Neural crest cell (in vitro differentiated cells): ENCODE measurements around the gene CCS. TPM values are rescaled to one million over a fixed set of nuclear protein-coding genes. Genes with fewer than 3 reads are reported as not detected.
A peak's percentile ranks its signal among the peaks of the same experiment; 100 is the strongest.
"Not testable (repeated sequence)": the region's sequence is repeated elsewhere in the genome, so short reads cannot be mapped to it uniquely, and the experiment has no call there.

ENCODE experiments used
- DNase-seq: peaks from one replicate; pipeline ENCODE4 v3.0.0; 2021; ENCODE audit warnings: low read depth, mixed read lengths, low spot score
- H3K27ac Mint-ChIP-seq: one replicate; pipeline ENCODE4 v1.8.0; 2021; ENCODE audit warnings: mild to moderate bottlenecking, mixed read lengths; ENCODE audit not compliant: unreplicated experiment
- H3K27me3 Mint-ChIP-seq: 2 replicates; pipeline ENCODE4 v1.8.0; 2021; ENCODE audit warnings: low read depth, mild to moderate bottlenecking, mixed read lengths
- H3K36me3 Mint-ChIP-seq: 2 replicates; pipeline ENCODE4 v1.8.0; 2021; ENCODE audit warnings: low read depth, mild to moderate bottlenecking, mixed read lengths
- H3K4me1 Mint-ChIP-seq: 2 replicates; pipeline ENCODE4 v1.8.0; 2021; ENCODE audit warnings: mixed read lengths
- H3K4me3 Mint-ChIP-seq: one replicate; pipeline ENCODE4 v1.8.0; 2021; ENCODE audit warnings: mild to moderate bottlenecking, mixed read lengths
- H3K9me3 Mint-ChIP-seq: 2 replicates; pipeline ENCODE4 v1.8.0; 2021; ENCODE audit warnings: mixed read lengths
- CTCF ChIP-seq: fragments of 200-600 bp; sonication (generic); conservative IDR thresholded peaks from 2 replicates; pipeline ENCODE4 v1.5.0; 2021; ENCODE audit warnings: antibody characterized with exemption, mild to moderate bottlenecking
- total RNA-seq: library from RNA; stranded (reverse); gene quantifications from 2 replicates; pipeline ENCODE4 v1.2.1, GENCODE V29; 2021

The CCS gene
- total RNA-seq, 1 donor from 2014 or later, result 47.2 TPM

GRCh38 chr11:66636411-66636810, 43.4 kb downstream of the CCS start:
- Mint-ChIP-seq H3K9me3 (no peaks in the 10 kb centered on the region), H3K4me3 (peak overlapping the region; percentile 79), H3K36me3 (peaks cover 36% of the 10 kb centered on the region), H3K27ac (no peak overlapping the region), H3K27me3 (peaks cover 11% of the 10 kb centered on the region), H3K4me1 (peaks cover 44% of the 10 kb centered on the region)
- no peak for TF ChIP-seq CTCF
- no peak for DNase-seq

- H3K4me1 Mint-ChIP-seq, result peaks cover 56% of the 10 kb centered on the region
- H3K4me3 Mint-ChIP-seq, result peak overlapping the region; percentile 99
- H3K27me3 Mint-ChIP-seq, result peaks cover 11% of the 10 kb centered on the region
- DNase-seq, result no peak
- peaks cover 39% of the 10 kb centered on the region for H3K36me3 Mint-ChIP-seq
- TF ChIP-seq CTCF, result no peak
- H3K27ac Mint-ChIP-seq, result peak overlapping the region; percentile 61
- no peaks in the 10 kb centered on the region for H3K9me3 Mint-ChIP-seq
Measured at GRCh38 chr11:66637557-66638176, 44.7 kb downstream of the CCS start.

- peak within 1 kb of the TSS; percentile 99 for H3K4me3 Mint-ChIP-seq
- peak; percentile 93 for DNase-seq
- peaks cover 64% of the 10 kb centered on the region for H3K4me1 Mint-ChIP-seq
- peak within 1 kb of the TSS; percentile 100 for H3K27ac Mint-ChIP-seq
- H3K27me3 Mint-ChIP-seq, result peaks cover 11% of the 10 kb centered on the region
- peaks cover 46% of the 10 kb centered on the region for H3K36me3 Mint-ChIP-seq
- H3K9me3 Mint-ChIP-seq, result no peaks in the 10 kb centered on the region
- TF ChIP-seq CTCF, result no peak
Measured at GRCh38 chr11:66638177-66639065, 45.4 kb downstream of the CCS start, which contains the start of gene RBM4. Gene RBM4, plus strand, starts transcription at chr11:66638703. Its CDS starts 1,009 bp downstream, at chr11:66639712.

GRCh38 chr11:66639066-66639813, 46.3 kb downstream of the CCS start:
- no peak for DNase-seq
- Mint-ChIP-seq H3K27ac (peak overlapping the region; percentile 100), H3K27me3 (peaks cover 11% of the 10 kb centered on the region), H3K9me3 (no peaks in the 10 kb centered on the region), H3K4me3 (peak overlapping the region; percentile 99), H3K36me3 (peaks cover 49% of the 10 kb centered on the region), H3K4me1 (peaks cover 70% of the 10 kb centered on the region)
- TF ChIP-seq CTCF, result peak; percentile 29

GRCh38 chr11:66639814-66640340, 46.9 kb downstream of the CCS start:
- DNase-seq, H3K9me3 Mint-ChIP-seq: not testable (repeated sequence)
- Mint-ChIP-seq H3K4me3 (peak overlapping the region; percentile 99), H3K36me3 (peaks cover 48% of the 10 kb centered on the region), H3K27me3 (peaks cover 11% of the 10 kb centered on the region), H3K4me1 (peaks cover 77% of the 10 kb centered on the region), H3K27ac (peak overlapping the region; percentile 100)
